CD4-positive, alpha-beta T cell treated with Interleukin-6 at 100 ng/mL for 8 hours (primary cell): ENCODE results near the gene CDON.

Experiments
- DNase-seq: peaks from one replicate; pipeline ENCODE4 v3.0.0-alpha.2; 2020; ENCODE audit warnings: mixed read lengths, low spot score

The CDON gene

GRCh38 chr11:126082251-126083109, 19.8 kb upstream of the CDON start:
- no peak for DNase-seq

- no peak for DNase-seq
These were observed 19.2 kb upstream of the CDON start for GRCh38 chr11:126081915-126082250.

GRCh38 chr11:126080161-126080941, 17.7 kb upstream of the CDON start:
- no peak for DNase-seq

GRCh38 chr11:126079621-126080124, 17.0 kb upstream of the CDON start:
- no peak for DNase-seq

- DNase-seq = no peak
These were observed 14.0 kb upstream of the CDON start for GRCh38 chr11:126076641-126077040.

GRCh38 chr11:126072801-126073594, 10.3 kb upstream of the CDON start:
- DNase-seq = no peak

- DNase-seq = no peak
These were observed 9.6 kb upstream of the CDON start for GRCh38 chr11:126072141-126072741.

- DNase-seq = no peak
These were observed 814 bp upstream of the CDON start for GRCh38 chr11:126063507-126063852.

- no peak for DNase-seq
These were observed 673 bp downstream of the CDON start for GRCh38 chr11:126061707-126062678.

- no peak for DNase-seq
These were observed 1.9 kb downstream of the CDON start for GRCh38 chr11:126060757-126061171.

- DNase-seq = no peak
These were observed 3.4 kb downstream of the CDON start for GRCh38 chr11:126059238-126059781.

- no peak for DNase-seq
These were observed 4.4 kb downstream of the CDON start for GRCh38 chr11:126058105-126058874.

GRCh38 chr11:126054882-126055281, 7.8 kb downstream of the CDON start:
- no peak for DNase-seq

- no peak for DNase-seq
These were observed 8.3 kb downstream of the CDON start for GRCh38 chr11:126054408-126054807.

- DNase-seq = no peak
These were observed 9.0 kb downstream of the CDON start for GRCh38 chr11:126053415-126054286.

- DNase-seq = no peak
These were observed 11.5 kb downstream of the CDON start for GRCh38 chr11:126051117-126051516.

- DNase-seq = no peak
These were observed 13.5 kb downstream of the CDON start for GRCh38 chr11:126049159-126049558.

GRCh38 chr11:126048197-126048596, 14.5 kb downstream of the CDON start:
- DNase-seq = no peak
